ENCODE data around the gene KRT78.

GRCh38 chr12:52792185-52793029 lies 56.4 kb downstream of the KRT78 start:
- TF ChIP-seq CTCF (conservative IDR thresholded peaks at IDR 0.05; ENCODE audit: low read depth, low read length) (no peak), EZH2 (IDR thresholded peaks at IDR 0.05; ENCODE audit: low read length, unreplicated experiment) (no peak), EZH2phosphoT487 (IDR thresholded peaks at IDR 0.05; ENCODE audit: borderline replicate concordance, low read length) (no peak)
